Measurements from ENCODE around the gene ETV6. TPM values are rescaled to one million over a fixed set of nuclear protein-coding genes. Genes with fewer than 3 reads are reported as not detected.

ETV6 gene
- total RNA-seq, 4 donors from 2014 or later: 7.6 to 45.5 (median 8.2) TPM

DNA sequence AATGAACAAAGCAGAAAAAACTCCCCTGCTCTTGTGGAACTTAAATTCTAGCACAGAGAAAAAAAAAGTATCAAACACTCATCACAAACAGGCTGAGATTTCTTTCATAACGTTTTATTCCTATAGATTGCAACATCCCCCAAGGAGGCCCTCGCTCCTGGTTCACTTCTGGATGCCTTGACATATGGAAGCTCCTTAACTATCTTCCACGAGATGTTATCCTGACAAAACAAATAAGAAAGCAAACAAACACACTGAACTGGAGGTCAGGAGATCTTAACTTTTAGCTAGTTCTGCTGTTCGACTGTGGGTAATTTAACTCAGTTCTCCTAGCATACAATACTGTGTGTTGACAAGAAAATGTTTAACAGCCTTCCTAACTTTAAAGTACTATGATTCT, 104.8 kb downstream of the ETV6 start:
- Histone ChIP-seq H3K36me3 (no peaks in the 10 kb centered on the region), H3K9me3 (no peaks in the 10 kb centered on the region), H3K4me3 (no peak overlapping the region), H3K27ac (peak overlapping the region; percentile 80 to 88), H3K4me1 (peaks cover 0 to 13% of the 10 kb centered on the region in 2 donors), H3K27me3 (no peaks in the 10 kb centered on the region)
- TF ChIP-seq, protein P1, sequence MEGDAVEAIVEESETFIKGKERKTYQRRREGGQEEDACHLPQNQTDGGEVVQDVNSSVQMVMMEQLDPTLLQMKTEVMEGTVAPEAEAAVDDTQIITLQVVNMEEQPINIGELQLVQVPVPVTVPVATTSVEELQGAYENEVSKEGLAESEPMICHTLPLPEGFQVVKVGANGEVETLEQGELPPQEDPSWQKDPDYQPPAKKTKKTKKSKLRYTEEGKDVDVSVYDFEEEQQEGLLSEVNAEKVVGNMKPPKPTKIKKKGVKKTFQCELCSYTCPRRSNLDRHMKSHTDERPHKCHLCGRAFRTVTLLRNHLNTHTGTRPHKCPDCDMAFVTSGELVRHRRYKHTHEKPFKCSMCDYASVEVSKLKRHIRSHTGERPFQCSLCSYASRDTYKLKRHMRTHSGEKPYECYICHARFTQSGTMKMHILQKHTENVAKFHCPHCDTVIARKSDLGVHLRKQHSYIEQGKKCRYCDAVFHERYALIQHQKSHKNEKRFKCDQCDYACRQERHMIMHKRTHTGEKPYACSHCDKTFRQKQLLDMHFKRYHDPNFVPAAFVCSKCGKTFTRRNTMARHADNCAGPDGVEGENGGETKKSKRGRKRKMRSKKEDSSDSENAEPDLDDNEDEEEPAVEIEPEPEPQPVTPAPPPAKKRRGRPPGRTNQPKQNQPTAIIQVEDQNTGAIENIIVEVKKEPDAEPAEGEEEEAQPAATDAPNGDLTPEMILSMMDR (IDR thresholded peaks at IDR 0.05): no peak
- no peak for TF ChIP-seq POLR2A (IDR thresholded peaks at IDR 0.05)
- no peak for DNase-seq
- intact Hi-C loops (cut with DNase I; ENCODE audit: low total_unique reads): no loop called here

DNA sequence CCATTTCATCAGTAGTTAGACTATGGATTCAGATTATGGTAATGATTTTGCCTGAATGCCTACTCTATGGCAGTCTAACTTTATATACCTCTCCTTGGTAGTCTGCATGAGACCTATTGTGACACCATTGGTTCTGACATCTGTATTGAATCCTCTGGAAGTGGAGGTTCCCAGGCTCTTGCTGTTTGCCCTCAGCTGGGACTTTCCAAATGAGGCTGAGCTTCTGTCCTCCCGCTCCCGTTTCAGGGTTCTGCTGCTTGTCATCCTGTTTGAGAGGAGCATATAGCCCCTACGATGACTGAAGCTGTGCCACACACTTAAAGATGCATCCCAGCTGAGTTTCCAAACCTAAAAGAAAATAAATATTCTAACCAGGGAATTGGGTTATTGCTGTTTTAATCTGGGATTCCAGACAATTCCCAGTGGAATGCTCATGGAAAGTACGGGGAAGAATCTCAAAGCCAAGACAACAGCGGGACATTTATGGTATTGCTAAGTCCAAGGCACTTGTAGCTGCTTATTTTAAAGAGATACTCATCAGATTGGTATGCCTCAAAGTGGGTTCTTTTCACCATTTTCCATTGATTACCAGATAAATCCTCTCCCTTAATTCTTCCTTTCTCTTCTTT, 105.9 kb downstream of the ETV6 start:
- TF ChIP-seq POLR2A (IDR thresholded peaks at IDR 0.05): no peak
- TF ChIP-seq, protein P1 (IDR thresholded peaks at IDR 0.05): no peak
- H3K27me3 ChIP-seq: no peaks in the 10 kb centered on the region
- H3K27ac ChIP-seq: peak overlapping the region; percentile 80 to 88
- intact Hi-C loops (cut with DNase I; ENCODE audit: low total_unique reads): no loop called here
- no peaks in the 10 kb centered on the region for H3K9me3 ChIP-seq
- no peaks in the 10 kb centered on the region for H3K36me3 ChIP-seq
- no peak overlapping the region for H3K4me3 ChIP-seq
- peaks cover 0 to 13% of the 10 kb centered on the region in 2 donors for H3K4me1 ChIP-seq
- DNase-seq: no peak

DNA sequence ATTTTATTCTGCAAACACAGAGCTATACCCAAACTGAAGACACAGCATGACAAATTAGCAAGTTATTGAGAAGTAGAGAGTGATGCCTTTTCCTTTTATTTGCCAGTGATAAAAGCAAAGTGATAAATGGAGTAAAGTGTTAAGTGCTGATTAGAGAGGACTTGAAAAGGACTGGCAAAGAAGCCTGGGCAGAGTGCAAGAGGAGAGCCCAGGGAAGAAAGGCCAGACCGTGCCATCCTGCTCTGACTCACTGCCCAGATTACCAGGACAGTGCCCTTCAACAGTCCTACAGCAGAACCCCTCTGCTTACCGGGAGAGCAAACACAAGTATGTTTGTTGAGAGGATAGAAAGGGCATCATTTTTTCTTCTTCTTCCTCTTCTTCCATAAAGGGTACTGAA, 106.5 kb downstream of the ETV6 start:
- Histone ChIP-seq H3K27ac (peak overlapping the region; percentile 80 to 88), H3K27me3 (no peaks in the 10 kb centered on the region), H3K9me3 (no peaks in the 10 kb centered on the region), H3K4me3 (no peak overlapping the region), H3K36me3 (no peaks in the 10 kb centered on the region), H3K4me1 (peaks cover 0 to 13% of the 10 kb centered on the region in 2 donors)
- no peak for DNase-seq
- intact Hi-C loops (cut with DNase I; ENCODE audit: low total_unique reads): no loop called here
- no peak for TF ChIP-seq POLR2A (IDR thresholded peaks at IDR 0.05)
- TF ChIP-seq, protein P1 (IDR thresholded peaks at IDR 0.05): no peak

DNA sequence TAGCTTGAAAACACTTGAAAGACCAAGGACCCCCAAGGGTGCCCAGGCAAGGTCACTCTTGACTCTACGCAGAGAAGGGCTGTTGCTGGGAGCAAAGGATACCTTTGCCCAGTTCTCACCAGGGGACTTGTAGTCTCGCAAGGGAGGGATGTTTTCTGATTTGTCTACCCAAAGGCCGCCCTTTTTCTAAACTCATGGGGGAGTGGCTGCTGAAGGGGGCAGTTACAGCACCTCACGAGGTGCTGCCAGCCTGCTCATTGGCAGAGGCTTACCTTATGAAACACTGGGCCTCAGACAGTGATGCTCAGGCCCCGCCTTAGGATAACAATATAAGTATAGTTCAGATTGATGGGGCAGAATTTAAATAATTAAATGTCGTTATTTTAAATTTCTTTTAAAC, 107.0 kb downstream of the ETV6 start:
- intact Hi-C loops (cut with DNase I; ENCODE audit: low total_unique reads): no loop called here
- H3K4me3 ChIP-seq: no peak overlapping the region
- no peaks in the 10 kb centered on the region for H3K9me3 ChIP-seq
- no peaks in the 10 kb centered on the region for H3K36me3 ChIP-seq
- peaks cover 0 to 13% of the 10 kb centered on the region in 2 donors for H3K4me1 ChIP-seq
- no peak for DNase-seq
- TF ChIP-seq, protein P1 (IDR thresholded peaks at IDR 0.05): no peak
- TF ChIP-seq POLR2A (IDR thresholded peaks at IDR 0.05): no peak
- H3K27me3 ChIP-seq: no peaks in the 10 kb centered on the region
- peak overlapping the region; percentile 80 to 88 for H3K27ac ChIP-seq

DNA sequence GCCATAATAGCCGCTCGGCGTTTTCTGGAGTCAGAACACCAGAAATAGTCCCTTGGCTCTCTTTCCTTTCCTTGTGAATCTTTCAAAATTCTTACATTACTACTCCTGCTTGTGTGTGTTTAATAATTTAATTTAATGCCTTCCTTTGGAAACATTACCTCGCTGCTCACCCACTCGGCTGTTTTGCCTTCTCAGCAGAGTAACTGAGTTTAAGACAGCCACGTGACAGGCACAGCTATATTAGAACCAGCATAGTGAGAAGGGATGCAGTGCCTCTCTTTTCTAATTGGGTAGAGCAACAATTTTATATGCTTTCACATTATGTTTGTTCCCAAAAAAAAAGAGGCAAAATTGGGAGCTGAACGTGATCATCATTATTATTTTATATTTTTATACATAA, 107.6 kb downstream of the ETV6 start:
- Histone ChIP-seq H3K27ac (peak overlapping the region; percentile 80 to 88), H3K36me3 (no peaks in the 10 kb centered on the region), H3K4me1 (peaks cover 0 to 13% of the 10 kb centered on the region in 2 donors), H3K9me3 (no peaks in the 10 kb centered on the region), H3K27me3 (no peaks in the 10 kb centered on the region), H3K4me3 (no peak overlapping the region)
- TF ChIP-seq, protein P1 (IDR thresholded peaks at IDR 0.05): no peak
- DNase-seq: peak in 1 of 2 donors; percentile 46
- intact Hi-C loops (cut with DNase I; ENCODE audit: low total_unique reads): no loop called here

Data from uterus (tissue), 4 donors.